GM23248 (cell line): Measurements from ENCODE around the gene SPDYE2. TPM values are rescaled to one million over a fixed set of nuclear protein-coding genes. Genes with fewer than 3 reads are reported as not detected.
"Not testable (repeated sequence)": the region's sequence is repeated elsewhere in the genome, so short reads cannot be mapped to it uniquely, and the experiment has no call there.

Experiments
- DNase-seq: peaks from one replicate; pipeline ENCODE4 v3.0.0-alpha.2; 2015
- H2AFZ ChIP-seq: fragments of 200-600 bp; sonication (generic); 2 replicates; pipeline ENCODE4 v1.6.1; 2016; ENCODE audit warnings: antibody characterized with exemption
- H3F3A ChIP-seq: fragments of 200-600 bp; sonication (generic); 2 replicates; pipeline ENCODE4 v1.6.1; 2016; ENCODE audit warnings: mild to moderate bottlenecking, antibody characterized with exemption, mixed run types; ENCODE audit not compliant: insufficient read depth
- H3K27ac ChIP-seq: fragments of 200-600 bp; sonication (generic); 2 replicates; pipeline ENCODE4 v1.5.1; 2016; ENCODE audit warnings: mild to moderate bottlenecking
- H3K27me3 ChIP-seq: fragments of 200-600 bp; sonication (generic); replicated peaks from 2 replicates; pipeline ENCODE4 v1.6.1; 2016; ENCODE audit warnings: mild to moderate bottlenecking; ENCODE audit not compliant: insufficient read depth
- H3K36me3 ChIP-seq: fragments of 200-600 bp; sonication (generic); 2 replicates; pipeline ENCODE4 v1.6.1; 2016; ENCODE audit warnings: low read depth, mild to moderate bottlenecking
- H3K4me1 ChIP-seq: fragments of 200-600 bp; sonication (generic); 2 replicates; pipeline ENCODE4 v1.6.1; 2016; ENCODE audit warnings: mild to moderate bottlenecking; ENCODE audit not compliant: insufficient read depth
- H3K4me2 ChIP-seq: fragments of 200-600 bp; sonication (generic); one replicate; pipeline ENCODE4 v1.6.1; 2016; ENCODE audit warnings: mild to moderate bottlenecking; ENCODE audit not compliant: unreplicated experiment
- H3K4me3 ChIP-seq: fragments of 200-600 bp; sonication (generic); 2 replicates; pipeline ENCODE4 v1.5.1; 2016; ENCODE audit warnings: mild to moderate bottlenecking
- H3K79me2 ChIP-seq: fragments of 200-600 bp; sonication (generic); 2 replicates; pipeline ENCODE4 v1.6.1; 2016; ENCODE audit warnings: mild to moderate bottlenecking; ENCODE audit not compliant: insufficient read depth
- H3K9ac ChIP-seq: fragments of 200-600 bp; sonication (generic); 2 replicates; pipeline ENCODE4 v1.6.1; 2016; ENCODE audit warnings: mild to moderate bottlenecking
- H3K9me2 ChIP-seq: fragments of 200-600 bp; sonication (generic); 2 replicates; pipeline ENCODE4 v1.6.1; 2016; ENCODE audit warnings: mixed run types, mild to moderate bottlenecking, moderate library complexity; ENCODE audit not compliant: insufficient read depth
- H3K9me3 ChIP-seq: fragments of 200-600 bp; sonication (generic); one replicate; pipeline ENCODE4 v1.6.1; 2017; ENCODE audit warnings: low read depth
- H4K20me1 ChIP-seq: fragments of 200-600 bp; sonication (generic); 2 replicates; pipeline ENCODE4 v1.6.0; 2016; ENCODE audit not compliant: insufficient read depth
- WGBS, 2 experiments: methylation state at CpG; one replicate each; pipeline ENCODE4 v1.1.6; 2015 to 2017; ENCODE audit warnings: low lambda C conversion rate in 2 of 2, low coverage in 1 of 2; ENCODE audit errors: missing lambda C conversion rate in 2 of 2; 5-methylcytosine and 5-hydroxymethylcytosine counted together
- in situ Hi-C: fragments of 300-500 bp; cut with MboI; formaldehyde crosslinking; loops from 2 replicates; pipeline ENCODE4 v1.15.0; 2020
- polyA plus RNA-seq: library from polyadenylated mRNA; unstranded; fragments of >200 nt; fragmentation: Nextera tagmentation; extraction: Ambion mirVana; gene quantifications from 2 replicates; pipeline ENCODE4 v1.2.1, GENCODE V29; 2016
- total RNA-seq: library from RNA; depleted of rRNA; stranded (reverse); fragments of >200 nt; shearing (Covaris generic); gene quantifications from 2 replicates; pipeline ENCODE4 v1.2.3, GENCODE V29; 2014

The SPDYE2 gene
- total and polyA plus RNA-seq, 2 experiments from 2014 or later: 0.59 TPM; not detected in 1

- DNase-seq, H3K9me3 ChIP-seq, H3K4me2 ChIP-seq, H3K36me3 ChIP-seq, H3K4me3 ChIP-seq, H3F3A ChIP-seq, H3K4me1 ChIP-seq, H3K27me3 ChIP-seq, H3K79me2 ChIP-seq, H3K9ac ChIP-seq, H3K27ac ChIP-seq, H3K9me2 ChIP-seq, H4K20me1 ChIP-seq, in situ Hi-C loops, H2AFZ ChIP-seq: not testable (repeated sequence)
- no CpG with 5 or more reads among the region's 15 CpGs for WGBS, 2 experiments
These were observed 35.9 kb upstream of the SPDYE2 start for GRCh38 chr7:102514881-102515721.

GRCh38 chr7:102515889-102516288, 35.1 kb upstream of the SPDYE2 start:
- H3K4me3 ChIP-seq, H4K20me1 ChIP-seq, H3K9me3 ChIP-seq, H3K27ac ChIP-seq, H3F3A ChIP-seq, H3K27me3 ChIP-seq, H3K4me2 ChIP-seq, DNase-seq, H2AFZ ChIP-seq, H3K9ac ChIP-seq, H3K36me3 ChIP-seq, in situ Hi-C loops, H3K79me2 ChIP-seq, H3K9me2 ChIP-seq, H3K4me1 ChIP-seq: not testable (repeated sequence)
- no CpG with 5 or more reads among the region's 3 CpGs for WGBS, 2 experiments

- H3K4me3 ChIP-seq, H3K27me3 ChIP-seq, H3K4me2 ChIP-seq, H3K36me3 ChIP-seq, H3K9me3 ChIP-seq, H3K79me2 ChIP-seq, H3K9ac ChIP-seq, H3K27ac ChIP-seq, H3F3A ChIP-seq, H3K4me1 ChIP-seq, in situ Hi-C loops, H4K20me1 ChIP-seq, H3K9me2 ChIP-seq, DNase-seq, H2AFZ ChIP-seq: not testable (repeated sequence)
- WGBS, 2 experiments: no CpG with 5 or more reads among the region's 10 CpGs
These were observed 34.1 kb upstream of the SPDYE2 start for GRCh38 chr7:102516951-102517350.

DNA sequence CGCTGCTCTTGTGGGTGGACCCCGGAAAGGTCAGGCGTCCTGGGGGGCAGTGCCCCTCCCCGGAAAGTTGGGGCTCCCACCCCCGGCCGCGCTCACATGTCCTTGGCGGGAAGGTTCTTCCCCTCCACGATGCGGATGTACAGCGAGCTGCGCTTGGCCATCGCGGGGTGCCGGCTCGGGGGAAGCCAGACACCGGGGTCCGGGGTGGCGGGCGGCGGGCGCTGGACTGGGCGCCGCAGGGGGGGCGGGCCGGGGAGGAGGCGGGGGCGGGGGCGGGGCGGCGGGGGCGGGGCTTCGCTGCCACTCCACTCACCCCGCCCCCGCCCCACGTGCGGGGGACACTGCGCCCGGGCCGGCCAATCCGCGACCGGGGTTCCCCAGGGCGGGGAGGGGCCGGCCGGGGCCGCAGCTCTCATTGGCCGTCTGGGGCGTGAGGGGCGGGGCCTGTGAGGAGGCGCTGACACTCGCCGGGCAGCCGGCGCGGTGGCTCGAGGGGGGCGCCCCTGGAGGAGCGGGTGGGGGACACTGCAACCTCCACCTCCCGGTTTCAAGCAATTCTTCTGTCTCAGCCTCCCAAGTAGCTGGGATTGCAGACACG, 33.4 kb upstream of the SPDYE2 start, which contains the start of gene RASA4B:
RASA4B (minus strand) TSS at position 228 of the 598 bp plus-strand sequence; CDS start at position 161, 67 bp downstream.
- peak; percentile 1 for DNase-seq
- H4K20me1 ChIP-seq, in situ Hi-C loops, H3K27me3 ChIP-seq, H3K4me2 ChIP-seq, H3K36me3 ChIP-seq, H3K4me3 ChIP-seq, H3F3A ChIP-seq, H2AFZ ChIP-seq, H3K9me3 ChIP-seq, H3K79me2 ChIP-seq, H3K4me1 ChIP-seq, H3K27ac ChIP-seq, H3K9ac ChIP-seq, H3K9me2 ChIP-seq: not testable (repeated sequence)
- WGBS, 2 experiments: no CpG with 5 or more reads among the region's 61 CpGs

DNA sequence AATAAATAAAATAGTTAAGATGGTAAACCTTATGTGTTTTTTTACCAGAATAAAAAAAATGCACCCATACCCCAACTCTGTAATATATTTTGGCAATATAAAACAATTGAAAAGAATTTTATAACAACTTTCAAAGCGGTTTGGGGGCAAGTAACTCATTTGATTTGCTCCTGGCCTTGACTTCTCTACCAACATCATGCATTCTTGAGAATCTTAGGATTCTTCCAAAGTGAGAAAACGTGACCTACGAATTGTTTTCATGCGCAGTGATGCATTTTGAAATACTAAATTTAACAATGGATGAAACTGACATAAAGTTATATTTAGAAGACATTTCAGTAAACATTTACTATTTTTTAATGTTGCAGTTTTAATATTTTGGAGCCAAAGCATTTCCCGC, 30.2 kb upstream of the SPDYE2 start:
- H3K4me2 ChIP-seq, H3K9ac ChIP-seq, in situ Hi-C loops, H3K9me2 ChIP-seq, H3K4me1 ChIP-seq, H3K36me3 ChIP-seq, H3K27me3 ChIP-seq, H3K27ac ChIP-seq, H4K20me1 ChIP-seq, H3K79me2 ChIP-seq, H3F3A ChIP-seq, H3K4me3 ChIP-seq, DNase-seq, H3K9me3 ChIP-seq, H2AFZ ChIP-seq: not testable (repeated sequence)
- WGBS, 2 experiments: 63 to 66% methylated on average over 4 of the region's 5 CpGs

DNA sequence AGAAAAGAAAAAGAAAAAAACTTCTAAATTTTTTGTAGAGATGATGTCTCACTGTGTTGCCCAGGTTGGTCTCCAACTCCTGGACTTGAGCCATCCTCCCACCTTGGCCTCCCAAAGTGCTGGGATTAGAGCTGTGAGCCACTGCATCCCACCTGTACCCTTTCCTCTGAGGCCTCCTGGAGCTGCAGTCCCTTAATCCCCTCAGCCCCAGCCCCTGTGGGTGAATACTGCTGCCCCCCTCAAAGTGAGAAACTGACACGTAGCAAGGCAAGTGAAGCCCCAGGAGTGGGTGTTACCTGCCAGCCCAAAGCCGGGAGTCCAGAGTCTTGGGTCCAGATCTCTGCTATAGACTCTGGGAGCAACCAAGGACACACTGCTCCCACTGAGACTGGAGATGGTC, 26.2 kb upstream of the SPDYE2 start:
- H3K4me3 ChIP-seq, H3K9ac ChIP-seq, H3K36me3 ChIP-seq, H3K27ac ChIP-seq, in situ Hi-C loops, H3F3A ChIP-seq, H3K4me2 ChIP-seq, H3K79me2 ChIP-seq, H3K27me3 ChIP-seq, H4K20me1 ChIP-seq, H3K4me1 ChIP-seq, H2AFZ ChIP-seq, DNase-seq, H3K9me2 ChIP-seq, H3K9me3 ChIP-seq: not testable (repeated sequence)
- 57% methylated on average over 1 of the region's 2 CpGs; no CpG with 5 or more reads in 1 of the 2 experiments for WGBS, 2 experiments

GRCh38 chr7:102527182-102527581, 23.8 kb upstream of the SPDYE2 start:
- DNase-seq, H3K4me2 ChIP-seq, H2AFZ ChIP-seq, H3K36me3 ChIP-seq, H3K27me3 ChIP-seq, H3K9me3 ChIP-seq, H3K4me1 ChIP-seq, in situ Hi-C loops, H3K27ac ChIP-seq, H4K20me1 ChIP-seq, H3K9ac ChIP-seq, H3K9me2 ChIP-seq, H3K4me3 ChIP-seq, H3K79me2 ChIP-seq, H3F3A ChIP-seq: not testable (repeated sequence)
- WGBS, 2 experiments: 44 to 50% methylated on average over 1 of the region's 8 CpGs
